Ovary (tissue), 9 donors: ENCODE data around the gene ANLN. TPM values are rescaled to one million over a fixed set of nuclear protein-coding genes. Genes with fewer than 3 reads are reported as not detected.
"Not testable (repeated sequence)": the region's sequence is repeated elsewhere in the genome, so short reads cannot be mapped to it uniquely, and the experiment has no call there.

Source experiments
- DNase-seq, 5 donors: peaks; one replicate each; pipeline ENCODE4 v3.0.0-alpha.2; 2019 to 2020
- H3K27ac ChIP-seq, 2 donors: fragments of 200-600 bp; one replicate each; pipeline versions ENCODE4 v1.5.1 to v1.8.0; 2019 to 2022
- H3K27me3 ChIP-seq: fragments of 200-600 bp; one replicate; pipeline ENCODE4 v1.8.0; 2022
- H3K36me3 ChIP-seq: fragments of 200-600 bp; sonication (generic); one replicate; pipeline ENCODE4 v1.5.1; 2019
- H3K4me1 ChIP-seq: one replicate; pipeline ENCODE4 v1.8.1; 2013; ENCODE audit warnings: mild to moderate bottlenecking, moderate library complexity; ENCODE audit not compliant: insufficient read depth
- H3K4me3 ChIP-seq: fragments of 200-600 bp; sonication (generic); one replicate; pipeline ENCODE4 v1.5.1; 2017
- H3K9me3 ChIP-seq, 2 donors: fragments of 200-600 bp in 1 of 2; sonication (generic) in 1 of 2; one replicate each; pipeline versions ENCODE4 v1.5.1 to v1.8.1; 2013 to 2019; ENCODE audit warnings: mild to moderate bottlenecking in 1 of 2, moderate library complexity in 1 of 2
- CTCF ChIP-seq, 3 donors: fragments of 450-650 bp in 2 of 3; fragments of 200-600 bp in 1 of 3; IDR thresholded peaks; one replicate each; pipeline versions ENCODE4 v1.5.1 to v1.8.0; 2016 to 2022; ENCODE audit warnings: antibody characterized with exemption in 3 of 3, mild to moderate bottlenecking in 1 of 3
- EP300 ChIP-seq: sonication (generic); formaldehyde crosslinking; IDR thresholded peaks from one replicate; pipeline ENCODE4 v1.6.1; 2017; ENCODE audit warnings: antibody characterized with exemption
- POLR2A ChIP-seq: fragments of 450-650 bp; IDR thresholded peaks from one replicate; pipeline ENCODE4 v1.6.1; 2017; ENCODE audit warnings: antibody characterized with exemption, mild to moderate bottlenecking, moderate library complexity
- WGBS, 3 donors: extraction: QIAGEN DNeasy Blood & Tissue Kit in 1 of 3; methylation state at CpG; one replicate each; pipeline versions ENCODE4 v1.1.5 to v1.1.7; 2013 to 2017; 5-methylcytosine and 5-hydroxymethylcytosine counted together
- intact Hi-C, 4 donors: fragments of 100-400 bp; cut with DNase I; formaldehyde crosslinking; loops; one replicate each; pipeline versions ENCODE4 v1.11.0 to v1.15.1; 2022 to 2023
- polyA plus RNA-seq, 2 donors: library from polyadenylated mRNA; stranded (reverse); fragments of 200-250 nt in 1 of 2; fragments of 350-450 nt in 1 of 2; fragmentation: Illumina TruSeq in 1 of 2; extraction: RNeasy Lipid Tissue Mini Kit (QIAGEN cat#74804) in 1 of 2; gene quantifications; one replicate each; pipeline ENCODE4 v1.2.3, GENCODE V29; 2013 to 2014
- total RNA-seq, 7 donors: library from RNA; depleted of rRNA in 2 of 7; stranded (reverse); fragments of >200 nt in 2 of 7; fragmentation: NEBNext Ultra II Directional in 3 of 7; extraction: Animal tissue kit (Norgen Biotek cat#: 25700) in 3 of 7; gene quantifications; one replicate each; pipeline versions ENCODE4 v1.1.0 to v1.2.4, GENCODE V29; 2016 to 2023
- donor health status: DM: no; HTN: no; CAD: no; lungs with moderate emphysema.
- donor health status: DM: no; HTN: no; CAD: no.
- donor health status: Bipolar disorder and iron deficiency.
- donor health status: DM: yes; HTN: yes; CAD: no.
- donor health status: DM: no; HTN: no; CAD: no.
- donor health status: DM: yes; HTN: yes; CAD: no.

ANLN gene
- total and polyA plus RNA-seq, 9 donors = 0.50 to 6.0 (median 2.6) TPM

DNA sequence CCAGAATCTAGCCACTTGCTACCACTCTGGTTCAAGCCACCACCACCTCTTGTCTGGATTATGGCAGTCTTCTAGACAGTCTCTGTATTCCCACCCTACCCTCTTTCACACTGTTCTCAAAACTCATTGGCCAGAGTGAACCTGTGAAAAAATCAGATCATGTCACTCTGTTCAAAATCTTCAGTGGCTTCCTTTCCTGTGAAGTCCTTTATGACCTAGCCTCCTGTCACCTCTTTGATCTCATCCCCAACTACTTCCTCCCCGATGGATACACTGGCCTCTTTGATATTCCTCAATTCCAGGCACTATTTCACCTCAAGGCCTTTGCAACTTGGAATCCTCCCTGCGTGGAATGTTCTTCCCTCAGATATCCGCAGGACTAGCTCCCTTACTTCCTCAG, 21.2 kb upstream of the ANLN start:
- no peaks in the 10 kb centered on the region for H3K9me3 ChIP-seq
- H3K27ac ChIP-seq = no peak overlapping the region
- TF ChIP-seq POLR2A (no peak), CTCF (IDR thresholded peaks at IDR 0.05) (no peak), EP300 (no peak)
- 67 to 87% (median 83%) methylated on average over 3 of the region's 3 CpGs for WGBS, 3 donors
- no peaks in the 10 kb centered on the region for H3K36me3 ChIP-seq
- no peaks in the 10 kb centered on the region for H3K27me3 ChIP-seq
- H3K4me1 ChIP-seq = no peaks in the 10 kb centered on the region
- intact Hi-C loops = no loop called here
- H3K4me3 ChIP-seq = no peak overlapping the region
- no peak for DNase-seq

- TF ChIP-seq POLR2A (no peak), CTCF (IDR thresholded peaks at IDR 0.05) (no peak), EP300 (no peak)
- intact Hi-C loops = no loop called here
- no peaks in the 10 kb centered on the region for H3K9me3 ChIP-seq
- H3K27ac ChIP-seq = no peak overlapping the region
- no peaks in the 10 kb centered on the region for H3K4me1 ChIP-seq
- H3K36me3 ChIP-seq = no peaks in the 10 kb centered on the region
- WGBS, 3 donors = 98% methylated on average over 1 of the region's 1 CpG
- DNase-seq = no peak
- no peaks in the 10 kb centered on the region for H3K27me3 ChIP-seq
- H3K4me3 ChIP-seq = no peak overlapping the region
Measured at GRCh38 chr7:36369171-36369570, 20.5 kb upstream of the ANLN start.

DNA sequence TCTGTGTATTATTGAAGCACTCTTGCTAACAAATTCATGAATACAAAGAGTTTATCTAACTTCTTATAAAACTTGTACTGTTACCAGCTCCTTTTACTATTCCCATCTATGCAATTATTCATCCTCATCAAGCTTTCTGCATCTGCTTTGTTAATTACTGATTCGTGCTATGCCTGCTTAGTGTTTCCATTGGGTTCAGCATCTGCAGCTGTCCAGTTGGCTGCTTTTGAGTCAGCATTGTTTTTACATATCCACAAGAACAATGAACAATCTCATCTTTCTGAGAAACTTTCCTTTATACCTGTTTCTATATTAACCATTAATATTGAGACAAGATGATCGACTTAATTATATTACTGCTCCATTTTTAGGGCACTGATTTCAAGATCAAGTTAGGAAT, 19.6 kb upstream of the ANLN start:
- TF ChIP-seq EP300 = no peak
- 77 to 86% (median 83%) methylated on average over 2 of the region's 2 CpGs for WGBS, 3 donors
- H3K27me3 ChIP-seq = no peaks in the 10 kb centered on the region
- intact Hi-C loops = no loop called here
- DNase-seq = no peak
- no peaks in the 10 kb centered on the region for H3K9me3 ChIP-seq
- no peaks in the 10 kb centered on the region for H3K36me3 ChIP-seq
- no peak overlapping the region for H3K27ac ChIP-seq
- no peaks in the 10 kb centered on the region for H3K4me1 ChIP-seq
- no peak overlapping the region for H3K4me3 ChIP-seq

DNA sequence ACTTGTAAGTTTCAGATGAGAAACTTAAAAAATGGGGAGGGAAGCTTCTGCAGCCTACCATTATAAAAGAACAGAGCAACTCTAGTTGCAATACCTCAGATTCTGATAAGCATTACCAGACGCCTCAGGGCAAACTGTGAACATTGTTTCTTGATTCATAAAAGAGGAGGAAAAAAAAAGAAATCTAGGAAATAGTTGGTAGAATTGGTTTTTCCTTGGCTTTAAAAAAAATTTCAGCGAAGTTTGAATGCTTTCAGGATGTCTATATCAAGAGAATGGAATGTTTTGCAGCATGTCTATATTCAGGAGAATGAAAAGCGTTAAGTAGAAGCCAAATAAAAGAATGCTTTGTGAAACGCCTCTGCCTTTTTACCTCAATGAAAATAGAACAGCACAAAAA, 17.5 kb upstream of the ANLN start:
- intact Hi-C loops = no loop called here
- DNase-seq = no peak
- Histone ChIP-seq H3K4me3 (no peak overlapping the region), H3K4me1 (no peaks in the 10 kb centered on the region), H3K9me3 (no peaks in the 10 kb centered on the region), H3K27me3 (no peaks in the 10 kb centered on the region), H3K27ac (no peak overlapping the region), H3K36me3 (no peaks in the 10 kb centered on the region)
- no peak for TF ChIP-seq CTCF (IDR thresholded peaks at IDR 0.05)
- no peak for TF ChIP-seq EP300
- TF ChIP-seq POLR2A = no peak
- WGBS, 3 donors = 11 to 27% (median 21%) methylated on average over 4 of the region's 4 CpGs

DNA sequence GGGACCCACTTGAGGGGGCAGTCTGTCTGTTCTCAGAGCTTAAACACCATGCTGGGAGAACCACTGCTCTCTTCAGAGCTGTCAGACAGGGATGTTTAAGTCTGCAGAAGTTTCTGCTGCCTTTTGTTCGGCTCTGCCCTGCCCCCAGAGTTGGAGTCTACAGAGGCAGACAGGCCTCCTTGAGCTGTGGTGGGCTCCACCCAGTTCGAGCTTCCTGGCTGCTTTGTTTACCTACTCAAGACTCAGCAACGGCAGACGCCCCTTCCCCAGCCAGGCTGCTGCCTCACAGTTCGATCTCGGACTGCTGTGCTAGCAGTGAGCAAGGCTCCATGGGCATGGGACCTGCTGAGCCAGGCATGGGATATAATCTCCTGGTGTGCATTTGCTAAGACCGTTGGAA, 11.1 kb upstream of the ANLN start:
- H3K27me3 ChIP-seq, H3K36me3 ChIP-seq, H3K27ac ChIP-seq, H3K9me3 ChIP-seq, H3K4me1 ChIP-seq, H3K4me3 ChIP-seq, DNase-seq, intact Hi-C loops: not testable (repeated sequence)
- 84 to 97% (median 89%) methylated on average over 7 of the region's 7 CpGs for WGBS, 3 donors
